SK-N-MC (cell line): ENCODE results near the gene EMP2.

Experiments used
- DNase-seq: peaks from one replicate; pipeline ENCODE4 v3.0.0-alpha.2; 2011; ENCODE audit warnings: low read depth, low spot score
- H3K27ac ChIP-seq: fragments of 200-600 bp; sonication (generic); 2 replicates; pipeline ENCODE4 v1.5.1; 2016; ENCODE audit warnings: mixed run types
- H3K36me3 ChIP-seq: fragments of 200-600 bp; sonication (generic); 2 replicates; pipeline ENCODE4 v1.6.1; 2017; ENCODE audit warnings: antibody characterized with exemption, low read length, mixed read lengths; ENCODE audit not compliant: insufficient read depth
- H3K4me3 ChIP-seq: fragments of 200-600 bp; sonication (generic); 2 replicates; pipeline ENCODE4 v1.5.1; 2016
- H3K9ac ChIP-seq: fragments of 200-600 bp; sonication (generic); 2 replicates; pipeline ENCODE4 v1.8.0; 2017; ENCODE audit warnings: mixed run types, mixed read lengths; ENCODE audit not compliant: insufficient read length
- H3K9me3 ChIP-seq: fragments of 200-600 bp; sonication (generic); 2 replicates; pipeline ENCODE4 v1.6.1; 2017; ENCODE audit warnings: low read depth, mild to moderate bottlenecking, antibody characterized with exemption, low read length, moderate library complexity, mixed read lengths
- EZH2 ChIP-seq: fragments of 200-600 bp; sonication (generic); IDR thresholded peaks from one replicate; pipeline ENCODE4 v1.6.1; 2017; ENCODE audit warnings: antibody characterized with exemption
- FOXP2 ChIP-seq: optimal IDR thresholded peaks from 2 replicates; pipeline ENCODE3; 2011; ENCODE audit warnings: mild to moderate bottlenecking, moderate library complexity; ENCODE audit not compliant: insufficient read depth; ENCODE audit errors: extremely low read length, control extremely low read depth
- POLR2AphosphoS5 ChIP-seq: IDR thresholded peaks from 2 replicates; pipeline ENCODE4 v1.6.1; 2012; ENCODE audit warnings: mild to moderate bottlenecking, low read depth, low read length, borderline replicate concordance

EMP2 gene

GRCh38 chr16:10552998-10553491, 27.4 kb downstream of the EMP2 start:
- H3K27ac ChIP-seq, result no peak overlapping the region
- DNase-seq, result no peak
- H3K9me3 ChIP-seq, result no peaks in the 10 kb centered on the region
- no peak overlapping the region for H3K4me3 ChIP-seq
- TF ChIP-seq FOXP2 (no peak), EZH2 (no peak)
- H3K9ac ChIP-seq, result no peak overlapping the region
- H3K36me3 ChIP-seq, result no peaks in the 10 kb centered on the region

GRCh38 chr16:10552281-10552680, 28.1 kb downstream of the EMP2 start:
- Histone ChIP-seq H3K9me3 (no peaks in the 10 kb centered on the region), H3K27ac (no peak overlapping the region), H3K9ac (no peak overlapping the region), H3K4me3 (no peak overlapping the region), H3K36me3 (peaks cover 2% of the 10 kb centered on the region; the same call in 1 of the 2 replicates)
- DNase-seq, result no peak
- no peak for TF ChIP-seq POLR2AphosphoS5
- no peak for TF ChIP-seq FOXP2
- no peak for TF ChIP-seq EZH2

GRCh38 chr16:10551881-10552280, 28.5 kb downstream of the EMP2 start:
- H3K9me3 ChIP-seq, result no peaks in the 10 kb centered on the region
- TF ChIP-seq EZH2 (no peak), POLR2AphosphoS5 (no peak)
- peaks cover 6% of the 10 kb centered on the region; the same call in 1 of the 2 replicates for H3K36me3 ChIP-seq
- no peak overlapping the region for H3K27ac ChIP-seq
- no peak overlapping the region for H3K4me3 ChIP-seq
- DNase-seq, result no peak
- H3K9ac ChIP-seq, result no peak overlapping the region

GRCh38 chr16:10548404-10548803, 32.0 kb downstream of the EMP2 start:
- H3K9ac ChIP-seq, result no peak overlapping the region
- no peaks in the 10 kb centered on the region for H3K9me3 ChIP-seq
- DNase-seq, result no peak
- peaks cover 7% of the 10 kb centered on the region; the same call in 1 of the 2 replicates for H3K36me3 ChIP-seq
- no peak overlapping the region for H3K4me3 ChIP-seq
- H3K27ac ChIP-seq, result no peak overlapping the region
- no peak for TF ChIP-seq FOXP2
- TF ChIP-seq POLR2AphosphoS5, result no peak
- no peak for TF ChIP-seq EZH2

- H3K4me3 ChIP-seq, result no peak overlapping the region
- no peak for DNase-seq
- TF ChIP-seq POLR2AphosphoS5 (no peak), FOXP2 (no peak), EZH2 (no peak)
- peaks cover 7% of the 10 kb centered on the region; the same call in 1 of the 2 replicates for H3K36me3 ChIP-seq
- no peaks in the 10 kb centered on the region for H3K9me3 ChIP-seq
- H3K27ac ChIP-seq, result no peak overlapping the region
- no peak overlapping the region for H3K9ac ChIP-seq
These were observed 32.7 kb downstream of the EMP2 start for GRCh38 chr16:10547708-10548107.

DNA sequence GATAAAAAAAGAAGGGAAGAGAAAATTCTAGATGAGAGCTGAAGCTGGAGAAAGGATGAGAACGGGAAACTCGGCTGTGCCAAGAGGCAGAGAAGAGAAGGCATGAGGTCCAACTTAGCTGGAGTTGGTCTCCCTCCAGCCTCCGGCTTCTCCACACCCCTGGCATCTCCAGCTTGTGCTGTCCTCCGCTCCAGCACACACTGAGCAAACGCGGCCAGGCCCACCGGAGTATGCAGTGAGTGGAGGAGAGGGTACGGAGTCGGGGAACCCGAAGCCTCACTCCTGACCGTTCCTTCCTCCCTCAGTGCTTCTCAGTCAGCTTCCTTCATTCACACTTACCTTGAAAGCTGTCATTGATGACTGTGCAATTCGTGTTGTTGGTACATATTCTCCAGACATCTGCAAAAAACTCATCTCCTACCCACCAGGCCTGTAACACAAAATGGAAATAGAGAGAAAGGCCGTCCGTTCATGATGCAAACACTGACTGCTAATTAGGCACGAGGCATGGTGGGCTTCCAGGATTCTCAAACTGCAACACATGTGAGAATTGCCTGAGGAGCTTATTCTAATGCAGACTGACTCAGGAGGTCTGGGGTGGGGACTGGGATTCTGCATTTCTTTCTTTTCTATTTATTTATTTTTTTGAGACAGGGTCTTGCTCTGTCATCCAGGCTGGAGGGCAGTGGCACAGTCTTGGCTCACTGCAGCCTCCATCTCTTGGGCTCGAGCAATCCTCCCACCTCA, 37.0 kb downstream of the EMP2 start:
- peaks cover 7% of the 10 kb centered on the region; the same call in 1 of the 2 replicates for H3K36me3 ChIP-seq
- H3K27ac ChIP-seq, result no peak overlapping the region
- H3K4me3 ChIP-seq, result no peak overlapping the region
- TF ChIP-seq POLR2AphosphoS5 (no peak), EZH2 (no peak), FOXP2 (no peak)
- H3K9ac ChIP-seq, result no peak overlapping the region
- DNase-seq, result no peak
- H3K9me3 ChIP-seq, result no peaks in the 10 kb centered on the region

GRCh38 chr16:10541366-10541765, 39.0 kb downstream of the EMP2 start:
- no peak for DNase-seq
- Histone ChIP-seq H3K36me3 (no peaks in the 10 kb centered on the region), H3K9ac (no peak overlapping the region), H3K4me3 (no peak overlapping the region), H3K27ac (no peak overlapping the region), H3K9me3 (no peaks in the 10 kb centered on the region)
- TF ChIP-seq FOXP2 (no peak), EZH2 (no peak), POLR2AphosphoS5 (no peak)

DNA sequence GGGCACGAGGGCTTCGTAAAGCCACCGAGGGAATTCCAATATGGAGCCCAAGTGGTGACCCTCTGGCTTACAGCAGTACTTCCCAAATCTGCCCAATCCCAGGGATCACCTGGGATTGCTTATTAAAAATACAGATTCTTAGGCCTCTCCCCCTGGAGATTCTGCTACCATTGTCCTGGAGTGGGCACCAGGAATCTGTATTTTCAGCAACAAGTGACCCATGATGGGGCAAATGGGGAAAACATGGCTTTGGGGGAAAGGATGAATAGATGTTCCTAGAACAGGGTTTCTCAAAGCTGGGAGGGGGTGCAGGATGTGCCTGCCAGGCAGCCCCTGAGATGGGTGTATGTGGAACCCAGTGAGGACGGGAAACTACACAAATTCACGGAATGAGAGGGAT, 40.6 kb downstream of the EMP2 start:
- TF ChIP-seq FOXP2 (no peak), EZH2 (no peak), POLR2AphosphoS5 (no peak)
- Histone ChIP-seq H3K27ac (no peak overlapping the region), H3K9ac (no peak overlapping the region), H3K4me3 (no peak overlapping the region), H3K36me3 (no peaks in the 10 kb centered on the region), H3K9me3 (no peaks in the 10 kb centered on the region)
- no peak for DNase-seq

DNA sequence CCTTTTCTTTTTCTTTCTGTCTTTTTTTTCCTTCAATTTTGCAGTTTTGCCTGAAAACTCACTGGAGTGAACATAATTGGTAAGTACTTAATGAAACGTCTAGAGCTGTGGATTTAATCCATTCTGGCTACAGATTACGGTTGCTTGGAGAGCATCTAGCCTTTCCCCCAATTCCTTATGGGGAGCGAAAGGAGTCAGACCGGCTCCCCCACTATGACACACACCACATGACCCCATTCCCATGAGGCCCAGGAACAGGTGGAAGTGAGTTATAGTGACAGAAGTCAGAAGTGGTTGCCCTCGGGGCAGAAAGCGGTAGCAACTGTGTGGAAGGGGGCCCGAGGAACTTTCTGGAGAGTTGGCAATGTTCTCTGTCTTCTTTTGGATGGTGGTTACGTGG, 41.2 kb downstream of the EMP2 start:
- Histone ChIP-seq H3K27ac (no peak overlapping the region), H3K9ac (no peak overlapping the region), H3K36me3 (no peaks in the 10 kb centered on the region), H3K9me3 (no peaks in the 10 kb centered on the region), H3K4me3 (no peak overlapping the region)
- TF ChIP-seq POLR2AphosphoS5, result no peak
- TF ChIP-seq FOXP2, result no peak
- no peak for TF ChIP-seq EZH2
- no peak for DNase-seq
